Measurements from ENCODE around the gene SECTM1. TPM values are rescaled to one million over a fixed set of nuclear protein-coding genes. Genes with fewer than 3 reads are reported as not detected.

Gene SECTM1
- total RNA-seq, 1 experiment from 2014 or later, result 61.7 TPM

DNA sequence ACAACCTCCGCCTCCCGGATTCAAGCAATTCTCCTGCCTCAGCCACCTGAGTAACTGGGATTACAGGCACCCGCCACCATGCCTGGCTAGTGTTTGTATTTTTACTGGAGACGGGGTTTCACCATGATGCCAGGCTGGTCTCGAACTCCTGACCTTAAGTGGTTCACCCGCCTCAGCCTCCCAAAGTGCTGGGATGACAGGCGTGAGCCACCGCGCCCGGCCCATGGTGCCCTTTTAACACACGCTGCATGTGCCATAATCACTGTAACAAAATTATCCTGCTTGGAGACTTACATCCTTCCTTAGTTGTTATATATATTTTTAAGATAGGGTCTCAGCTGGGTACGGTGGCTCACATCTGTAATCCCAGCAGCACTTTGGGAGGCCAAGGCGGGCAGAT lies 21.6 kb downstream of the SECTM1 start:
- Histone ChIP-seq H3K36me3 (ENCODE audit: low read depth, low read length) (no peaks in the 10 kb centered on the region), H3K27me3 (ENCODE audit: low read length) (no peaks in the 10 kb centered on the region), H3K9ac (ENCODE audit: low read length) (no peak overlapping the region), H3K79me2 (ENCODE audit: low read length) (no peaks in the 10 kb centered on the region), H2AFZ (ENCODE audit: low read length) (no peak overlapping the region), H3K9me3 (ENCODE audit: low read length) (no peaks in the 10 kb centered on the region), H3K27ac (ENCODE audit: low read length) (no peak overlapping the region), H3K4me2 (ENCODE audit: low read length) (no peak overlapping the region), H4K20me1 (ENCODE audit: low read length) (no peaks in the 10 kb centered on the region), H3K4me3 (ENCODE audit: low read length) (no peak overlapping the region), H3K9me2 (replicated peaks; ENCODE audit: low read length) (no peaks in the 10 kb centered on the region), H3F3A (ENCODE audit: low read length, unreplicated experiment) (no peaks in the 10 kb centered on the region), H3K4me1 (ENCODE audit: insufficient read depth, low read length) (no peaks in the 10 kb centered on the region; the same call in 1 of the 2 replicates)
- DNase-seq (no peak), ATAC-seq (no peak)
- BruUV-seq (replicated peaks), result no TSS peak
- intact Hi-C loops (cut with micrococcal nuclease), result no loop called here
- POLR2A ChIA-PET (ENCODE audit: unreplicated experiment), result interaction anchor here (0.6 kb wide), 1 partner anchor 103 kb away, joined by 3 read pairs; no protein-coding TSS in a partner anchor
- TF ChIP-seq EZH2 (IDR thresholded peaks at IDR 0.05; ENCODE audit: low read length, unreplicated experiment) (no peak), EZH2phosphoT487 (IDR thresholded peaks at IDR 0.05; ENCODE audit: borderline replicate concordance, low read length) (no peak)
- TF ChIP-seq, protein P1, sequence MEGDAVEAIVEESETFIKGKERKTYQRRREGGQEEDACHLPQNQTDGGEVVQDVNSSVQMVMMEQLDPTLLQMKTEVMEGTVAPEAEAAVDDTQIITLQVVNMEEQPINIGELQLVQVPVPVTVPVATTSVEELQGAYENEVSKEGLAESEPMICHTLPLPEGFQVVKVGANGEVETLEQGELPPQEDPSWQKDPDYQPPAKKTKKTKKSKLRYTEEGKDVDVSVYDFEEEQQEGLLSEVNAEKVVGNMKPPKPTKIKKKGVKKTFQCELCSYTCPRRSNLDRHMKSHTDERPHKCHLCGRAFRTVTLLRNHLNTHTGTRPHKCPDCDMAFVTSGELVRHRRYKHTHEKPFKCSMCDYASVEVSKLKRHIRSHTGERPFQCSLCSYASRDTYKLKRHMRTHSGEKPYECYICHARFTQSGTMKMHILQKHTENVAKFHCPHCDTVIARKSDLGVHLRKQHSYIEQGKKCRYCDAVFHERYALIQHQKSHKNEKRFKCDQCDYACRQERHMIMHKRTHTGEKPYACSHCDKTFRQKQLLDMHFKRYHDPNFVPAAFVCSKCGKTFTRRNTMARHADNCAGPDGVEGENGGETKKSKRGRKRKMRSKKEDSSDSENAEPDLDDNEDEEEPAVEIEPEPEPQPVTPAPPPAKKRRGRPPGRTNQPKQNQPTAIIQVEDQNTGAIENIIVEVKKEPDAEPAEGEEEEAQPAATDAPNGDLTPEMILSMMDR (conservative IDR thresholded peaks at IDR 0.05; ENCODE audit: low read depth, low read length), result no peak
- CTCF ChIA-PET, result no interaction called here

DNA sequence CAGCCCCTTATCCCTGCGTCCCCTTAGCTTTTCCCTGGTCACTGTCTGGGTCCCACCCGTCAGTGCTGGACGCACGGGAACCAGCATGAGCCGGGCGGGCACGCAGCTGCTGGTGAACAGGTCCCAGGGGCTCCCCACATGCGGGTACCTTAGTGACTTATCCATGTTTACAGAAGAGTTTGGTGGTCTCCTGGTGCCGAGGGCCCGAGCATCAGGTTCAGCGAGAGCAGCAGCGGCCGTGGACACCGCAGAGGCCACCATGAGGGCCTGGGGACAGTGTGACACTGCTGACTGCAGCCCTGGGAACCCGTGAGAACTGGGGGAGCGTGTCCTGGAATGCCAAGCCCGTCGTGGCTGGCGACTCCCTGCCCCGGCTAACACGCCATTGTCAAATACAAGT lies 22.7 kb downstream of the SECTM1 start:
- intact Hi-C loops (cut with micrococcal nuclease), result no loop called here
- Histone ChIP-seq H2AFZ (ENCODE audit: low read length) (no peak overlapping the region), H3K4me3 (ENCODE audit: low read length) (no peak overlapping the region), H3K36me3 (ENCODE audit: low read depth, low read length) (no peaks in the 10 kb centered on the region), H3K9ac (ENCODE audit: low read length) (no peak overlapping the region), H3K9me3 (ENCODE audit: low read length) (no peaks in the 10 kb centered on the region), H3K4me1 (ENCODE audit: insufficient read depth, low read length) (no peaks in the 10 kb centered on the region; the same call in 1 of the 2 replicates), H3K27me3 (ENCODE audit: low read length) (no peaks in the 10 kb centered on the region), H3F3A (ENCODE audit: low read length, unreplicated experiment) (no peaks in the 10 kb centered on the region), H3K79me2 (ENCODE audit: low read length) (no peaks in the 10 kb centered on the region), H3K9me2 (replicated peaks; ENCODE audit: low read length) (no peaks in the 10 kb centered on the region), H4K20me1 (ENCODE audit: low read length) (no peaks in the 10 kb centered on the region), H3K4me2 (ENCODE audit: low read length) (no peak overlapping the region), H3K27ac (ENCODE audit: low read length) (no peak overlapping the region)
- CTCF ChIA-PET, result no interaction called here
- POLR2A ChIA-PET (ENCODE audit: unreplicated experiment), result no interaction called here
- DNase-seq (no peak), ATAC-seq (no peak)
- TF ChIP-seq EZH2phosphoT487 (IDR thresholded peaks at IDR 0.05; ENCODE audit: borderline replicate concordance, low read length), result no peak
- TF ChIP-seq, protein P1 (conservative IDR thresholded peaks at IDR 0.05; ENCODE audit: low read depth, low read length), result no peak
- TF ChIP-seq EZH2 (IDR thresholded peaks at IDR 0.05; ENCODE audit: low read length, unreplicated experiment), result no peak
- BruUV-seq (replicated peaks), result no TSS peak

DNA sequence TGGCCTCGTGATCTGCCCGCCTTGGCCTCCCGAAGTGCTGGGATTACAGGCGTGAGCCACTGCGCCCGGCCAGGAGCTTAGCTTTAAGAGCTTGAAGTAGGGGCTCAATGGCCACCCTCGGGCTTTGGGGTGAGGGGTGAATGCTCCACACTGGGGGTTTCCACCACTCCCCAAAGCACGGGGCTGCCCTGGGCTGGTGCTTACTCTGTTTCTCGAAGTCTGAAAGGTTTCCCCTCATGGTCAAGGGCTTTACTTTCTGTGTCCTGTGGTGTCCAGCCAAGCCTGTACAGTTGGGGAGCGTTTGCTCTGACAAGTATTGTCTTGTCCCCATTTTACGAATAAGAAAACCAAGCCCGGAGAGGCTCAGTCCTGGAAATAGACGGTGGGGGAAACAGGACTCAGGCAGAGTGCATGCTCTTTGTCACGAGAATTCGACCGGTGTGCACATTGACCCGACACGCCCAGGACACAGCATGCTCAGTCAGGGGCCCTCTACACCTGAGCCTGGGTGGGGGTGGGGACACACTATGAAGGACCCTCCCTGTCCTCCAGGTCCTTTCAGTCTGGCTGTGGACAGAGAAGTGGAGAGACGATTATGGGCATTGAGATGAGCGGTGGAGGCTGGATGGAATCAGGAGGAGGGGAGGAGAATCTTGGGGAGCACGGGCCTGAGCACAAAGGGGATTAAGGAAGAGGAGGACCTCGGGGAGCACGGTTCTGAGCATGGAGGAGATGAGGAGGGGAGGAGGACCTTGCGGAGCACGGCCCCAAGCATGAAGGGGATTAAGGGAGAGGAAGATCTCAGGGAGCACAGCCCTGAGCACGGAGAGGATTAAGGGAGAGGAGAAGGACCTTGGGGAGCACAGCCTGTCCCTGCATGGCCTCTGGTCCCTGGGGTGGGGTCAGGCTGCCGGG lies 23.7 kb downstream of the SECTM1 start:
- H3K27me3 ChIP-seq (ENCODE audit: low read length), result no peaks in the 10 kb centered on the region
- ChIA-PET CTCF (no interaction called here), POLR2A (ENCODE audit: unreplicated experiment) (no interaction called here)
- TF ChIP-seq EZH2 (IDR thresholded peaks at IDR 0.05; ENCODE audit: low read length, unreplicated experiment), result no peak
- TF ChIP-seq EZH2phosphoT487 (IDR thresholded peaks at IDR 0.05; ENCODE audit: borderline replicate concordance, low read length), result no peak
- TF ChIP-seq, protein P1 (conservative IDR thresholded peaks at IDR 0.05; ENCODE audit: low read depth, low read length), result no peak
- H3K27ac ChIP-seq (ENCODE audit: low read length), result no peak overlapping the region
- no peak overlapping the region for H2AFZ ChIP-seq (ENCODE audit: low read length)
- no peak overlapping the region for H3K4me2 ChIP-seq (ENCODE audit: low read length)
- no peak overlapping the region for H3K4me3 ChIP-seq (ENCODE audit: low read length)
- H3K9me3 ChIP-seq (ENCODE audit: low read length), result no peaks in the 10 kb centered on the region
- no peaks in the 10 kb centered on the region for H3K36me3 ChIP-seq (ENCODE audit: low read depth, low read length)
- ATAC-seq, result no peak
- no peak overlapping the region for H3K9ac ChIP-seq (ENCODE audit: low read length)
- no TSS peak for BruUV-seq (replicated peaks)
- no peaks in the 10 kb centered on the region for H3F3A ChIP-seq (ENCODE audit: low read length, unreplicated experiment)
- no peaks in the 10 kb centered on the region for H3K79me2 ChIP-seq (ENCODE audit: low read length)
- no peak for DNase-seq
- H3K4me1 ChIP-seq (ENCODE audit: insufficient read depth, low read length), result no peaks in the 10 kb centered on the region
- intact Hi-C loops (cut with micrococcal nuclease), result no loop called here
- H4K20me1 ChIP-seq (ENCODE audit: low read length), result no peaks in the 10 kb centered on the region
- H3K9me2 ChIP-seq (replicated peaks; ENCODE audit: low read length), result no peaks in the 10 kb centered on the region

Measured in PC-3 (cell line).